Stimulated activated CD4-positive, alpha-beta T cell treated with anti-CD3 and anti-CD28 coated beads, TNF-alpha, amount 100 ng/mL, for 1 hour (primary cell): Measurements from ENCODE around the gene SND1.

Experiments used
- DNase-seq, 3 donors: peaks; one replicate each; pipeline ENCODE4 v3.0.0-alpha.2; 2020; ENCODE audit warnings: low read depth in 3 of 3, low spot score in 1 of 3

Gene SND1

DNA sequence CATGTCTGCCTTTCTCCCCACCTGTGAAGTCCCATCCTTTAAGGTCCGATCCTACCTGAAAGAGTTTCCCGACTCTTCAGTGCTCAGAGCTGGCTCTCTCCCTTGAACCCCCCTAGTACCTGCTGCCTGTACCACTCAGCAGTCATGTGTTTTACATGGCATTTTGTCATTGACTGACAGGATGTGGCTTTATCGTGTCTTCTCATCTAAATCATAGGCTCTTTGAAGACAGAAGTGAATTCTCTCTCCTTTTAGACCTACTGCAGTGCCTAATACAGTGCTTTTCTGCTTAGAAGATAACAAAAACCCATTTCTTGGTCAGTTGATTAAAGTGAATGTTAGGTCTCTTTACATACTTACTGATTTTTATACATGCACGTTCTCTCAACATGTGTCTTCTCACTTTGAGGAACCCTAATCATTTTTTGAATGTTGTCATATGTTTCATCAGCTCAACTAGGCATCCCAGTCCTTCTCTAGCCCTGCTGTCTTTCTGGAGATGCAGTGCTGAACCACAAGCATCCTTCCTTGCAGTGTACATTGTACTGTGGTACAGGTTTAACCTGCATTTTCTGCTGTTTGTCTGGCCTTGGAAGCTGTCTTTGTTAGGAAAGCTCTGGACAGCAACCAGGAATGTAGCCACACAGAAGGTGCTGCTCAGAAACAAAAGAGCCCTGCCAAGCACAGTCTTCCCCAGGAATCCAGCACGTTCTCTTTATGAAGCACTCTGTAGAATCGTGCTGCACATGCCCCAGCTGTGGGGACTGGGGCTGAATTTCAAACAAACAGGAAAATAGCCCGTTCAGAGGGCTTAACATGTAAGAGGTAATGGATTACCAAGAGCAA is 407.4 kb downstream of the SND1 start:
- DNase-seq, result no peak

DNA sequence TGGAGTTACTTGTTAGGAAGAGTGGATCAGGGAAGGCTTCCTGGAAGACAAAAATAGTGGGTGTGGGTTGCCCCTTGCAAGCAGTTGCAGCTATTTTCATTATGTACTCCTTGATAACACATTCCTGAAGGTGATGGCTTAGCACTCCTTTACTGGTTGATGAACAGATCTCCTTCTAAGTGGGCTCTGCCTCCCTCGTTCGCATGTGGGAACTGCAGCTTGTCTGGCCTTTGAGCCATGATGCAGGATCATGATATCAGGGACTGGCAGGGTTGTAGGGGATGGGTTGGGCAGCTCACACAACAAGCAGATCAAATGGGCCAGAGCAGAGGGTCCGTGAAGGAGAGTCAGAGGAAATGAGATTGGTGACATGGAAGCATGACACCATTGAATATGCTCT is 408.0 kb downstream of the SND1 start:
- DNase-seq, result no peak

DNA sequence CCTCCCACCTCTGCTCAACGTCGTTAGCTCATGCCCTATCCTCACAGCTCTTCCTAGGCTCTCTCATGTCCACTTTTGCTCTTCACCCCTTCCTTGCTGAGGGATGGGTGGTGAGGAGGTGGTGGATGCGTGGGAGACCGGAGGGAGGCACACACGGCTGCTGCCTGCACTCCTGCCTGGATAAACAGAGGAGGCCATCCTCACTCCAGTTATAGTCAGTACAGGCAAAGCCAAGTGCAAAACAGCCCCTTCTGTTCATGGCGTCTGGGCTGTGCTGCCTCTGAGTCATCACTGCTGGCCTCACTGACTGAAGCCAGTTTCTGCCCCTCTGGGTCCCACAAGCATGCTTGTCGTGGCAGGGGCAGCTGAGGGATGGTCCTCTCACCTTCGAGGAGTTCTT is 411.1 kb downstream of the SND1 start:
- no peak for DNase-seq

DNA sequence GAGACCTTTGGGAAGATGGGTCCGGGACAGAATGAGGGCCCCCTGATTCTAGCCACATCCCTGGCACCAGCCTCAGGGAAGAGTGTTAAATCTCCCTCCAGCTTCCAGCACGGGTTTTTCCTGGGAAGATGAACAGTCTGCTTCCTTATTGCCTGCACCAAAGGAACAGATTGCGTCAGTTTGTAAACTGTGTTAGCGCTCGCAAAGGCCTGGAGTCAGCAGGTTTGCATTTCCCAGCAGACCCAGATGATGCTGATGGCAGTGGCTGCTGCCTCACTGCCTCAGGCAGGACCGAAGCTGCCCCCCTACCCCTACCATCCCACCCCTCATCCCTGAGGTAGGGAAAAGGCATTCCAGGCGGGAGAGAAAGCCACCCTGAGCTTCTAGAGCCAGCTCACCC is 413.9 kb downstream of the SND1 start:
- no peak for DNase-seq

DNA sequence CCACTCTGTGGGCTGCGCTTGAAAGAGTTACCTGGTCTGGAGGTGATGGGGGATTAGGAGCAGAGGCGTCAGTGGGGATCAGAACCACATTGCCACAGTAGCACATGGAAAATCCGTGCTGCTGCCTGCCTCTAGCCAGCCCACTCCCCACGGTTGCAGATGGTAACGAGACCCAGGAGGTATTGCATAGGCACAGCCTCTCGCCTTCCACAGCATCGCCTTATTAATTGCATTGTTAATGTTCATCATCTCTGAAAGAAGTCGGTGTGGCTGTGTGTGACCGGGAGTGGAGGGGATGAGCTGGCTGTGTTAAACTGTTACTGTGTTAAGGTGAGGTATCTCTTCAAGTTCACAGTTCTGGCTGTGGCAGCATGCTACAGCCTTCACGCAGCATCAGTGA is 414.4 kb downstream of the SND1 start:
- DNase-seq, result no peak

DNA sequence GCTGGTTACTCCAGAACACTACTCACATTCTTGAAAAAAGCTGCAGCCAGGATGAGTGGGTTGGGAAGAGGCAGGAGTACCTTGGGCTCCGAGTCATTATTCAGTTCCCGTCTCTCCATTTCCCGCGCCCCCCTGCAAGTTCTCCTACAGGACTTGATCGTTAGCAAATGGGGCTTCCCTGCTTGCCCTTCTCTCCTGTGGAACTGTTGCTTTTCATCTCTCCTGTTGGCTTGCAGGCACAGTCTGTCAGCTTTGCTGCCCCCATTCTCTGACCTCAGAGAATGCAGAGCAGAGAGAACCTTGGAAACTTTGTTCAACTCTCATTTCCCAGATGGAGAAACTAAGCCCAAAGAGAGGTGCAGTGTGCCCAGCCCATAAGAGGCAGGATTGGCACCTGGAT is 414.9 kb downstream of the SND1 start:
- DNase-seq, result no peak

DNA sequence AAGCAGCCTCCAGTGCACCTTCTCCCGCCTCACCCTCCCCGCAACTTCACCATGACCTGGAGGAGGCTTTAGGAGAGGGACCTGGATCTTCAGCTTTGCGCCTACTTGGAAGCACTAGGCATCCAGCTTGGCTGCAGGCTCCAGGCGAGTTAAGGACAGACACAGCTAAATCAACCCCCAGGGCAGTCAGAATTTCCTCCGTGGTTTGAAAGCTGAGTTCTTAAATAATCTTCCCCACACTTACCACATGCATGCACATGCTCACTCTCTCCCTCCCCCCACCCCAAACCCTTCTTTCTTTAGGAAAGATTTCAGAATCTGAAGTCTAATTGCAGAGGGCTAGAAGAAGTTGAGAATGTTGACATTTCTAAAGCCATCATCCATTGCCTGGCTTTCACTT is 416.0 kb downstream of the SND1 start:
- no peak for DNase-seq

DNA sequence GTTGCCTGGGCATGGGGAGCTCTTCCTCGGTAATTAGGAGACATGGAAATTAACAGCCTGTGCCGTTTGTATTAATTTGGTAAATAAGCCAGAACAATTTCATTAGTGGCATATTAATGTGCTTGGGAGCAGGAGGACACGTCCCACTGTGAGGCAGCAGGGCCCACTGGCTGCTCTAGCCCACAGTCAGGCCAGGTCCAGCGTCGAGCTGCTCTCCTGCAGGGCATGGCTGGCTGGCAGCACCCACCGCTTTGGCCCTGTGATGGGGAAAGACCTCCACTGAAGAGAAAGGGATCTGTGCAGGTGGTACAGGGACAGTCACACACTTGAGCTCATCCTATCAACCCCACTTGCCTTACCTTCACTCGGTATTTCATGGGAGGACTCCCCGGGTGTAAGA is 416.8 kb downstream of the SND1 start:
- DNase-seq, result no peak

DNA sequence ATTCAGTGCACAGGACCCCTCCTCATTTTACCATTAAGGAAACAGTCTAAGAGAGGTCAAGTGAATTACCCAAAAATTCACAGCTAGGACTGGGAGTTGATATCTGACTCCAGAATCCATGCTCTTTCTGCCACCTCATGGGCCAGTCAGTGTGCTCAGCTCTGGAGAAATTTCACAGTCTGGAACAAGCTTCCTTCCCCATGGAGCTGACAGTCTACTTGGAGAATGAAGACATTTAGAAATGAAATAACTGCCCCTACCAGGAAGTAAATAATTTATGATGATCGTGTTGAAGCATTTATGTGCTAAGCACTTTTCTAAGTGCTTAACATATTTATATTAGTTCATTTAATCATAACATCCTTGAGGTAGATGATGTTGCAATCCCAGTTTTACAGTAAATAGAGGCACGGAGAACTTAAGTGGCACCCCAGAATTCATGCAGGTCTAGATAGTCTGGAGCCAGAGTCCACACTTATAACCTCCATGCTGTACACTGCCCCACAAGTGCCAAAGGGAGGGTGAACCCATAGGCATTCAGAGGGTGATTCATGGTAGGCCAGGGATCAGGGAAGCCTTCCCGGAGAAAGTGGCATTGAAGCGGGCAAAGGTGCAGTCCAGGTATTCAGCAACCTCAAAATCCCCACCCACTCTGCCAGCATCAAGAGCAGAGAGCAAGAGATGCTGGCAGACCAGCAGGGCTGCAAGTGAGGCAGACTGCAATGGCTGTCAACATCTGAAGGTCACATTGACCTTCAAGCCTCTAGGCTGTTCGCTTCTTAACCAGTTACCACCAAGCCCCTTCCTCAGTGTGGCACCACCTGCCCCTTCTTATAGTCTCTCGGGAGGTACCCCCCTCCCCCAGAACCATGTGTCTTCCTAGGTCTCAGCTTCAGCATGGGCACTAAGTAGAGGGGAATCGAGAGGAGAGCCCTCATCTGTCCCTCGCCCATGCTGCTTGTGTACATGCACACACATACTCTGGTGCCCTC is 417.7 kb downstream of the SND1 start:
- DNase-seq, result no peak

DNA sequence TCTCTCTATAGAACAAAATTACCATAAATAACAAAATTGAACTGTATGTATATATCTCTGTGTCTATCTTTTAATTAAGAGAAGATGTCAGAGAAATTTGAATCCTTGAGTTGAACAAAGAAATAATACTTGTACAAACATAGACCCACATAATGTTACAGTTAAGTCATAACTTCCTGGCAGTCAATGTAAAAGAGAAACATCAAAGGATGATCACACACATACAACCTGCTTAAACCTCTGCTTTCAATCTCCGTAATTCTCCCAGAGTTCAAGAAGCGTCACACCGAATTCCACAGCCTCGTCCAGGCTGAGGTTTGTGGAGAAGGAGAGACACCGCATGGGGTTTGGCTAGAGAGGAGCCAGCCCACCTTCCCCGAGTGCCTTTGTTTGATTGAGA is 419.4 kb downstream of the SND1 start:
- no peak for DNase-seq

DNA sequence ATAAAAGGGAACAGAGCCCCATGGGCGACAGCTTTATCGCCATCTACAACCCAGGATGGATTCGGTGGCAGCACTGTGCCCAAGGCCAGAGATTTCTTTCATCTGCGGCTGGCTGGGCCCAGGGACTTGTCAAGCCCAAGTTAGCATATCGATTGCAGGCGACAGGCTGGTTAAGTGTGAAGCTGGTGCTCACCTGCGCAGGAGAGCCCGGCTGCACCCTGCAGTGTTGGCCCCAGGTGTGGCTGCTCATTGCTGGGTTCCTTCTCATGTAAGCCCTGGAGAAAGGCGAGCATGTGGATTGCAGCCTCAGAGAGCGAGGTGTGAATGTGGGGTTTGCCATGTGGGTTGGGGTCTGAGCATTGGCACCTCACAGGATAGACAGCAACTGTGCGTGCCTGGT is 419.8 kb downstream of the SND1 start:
- no peak for DNase-seq

DNA sequence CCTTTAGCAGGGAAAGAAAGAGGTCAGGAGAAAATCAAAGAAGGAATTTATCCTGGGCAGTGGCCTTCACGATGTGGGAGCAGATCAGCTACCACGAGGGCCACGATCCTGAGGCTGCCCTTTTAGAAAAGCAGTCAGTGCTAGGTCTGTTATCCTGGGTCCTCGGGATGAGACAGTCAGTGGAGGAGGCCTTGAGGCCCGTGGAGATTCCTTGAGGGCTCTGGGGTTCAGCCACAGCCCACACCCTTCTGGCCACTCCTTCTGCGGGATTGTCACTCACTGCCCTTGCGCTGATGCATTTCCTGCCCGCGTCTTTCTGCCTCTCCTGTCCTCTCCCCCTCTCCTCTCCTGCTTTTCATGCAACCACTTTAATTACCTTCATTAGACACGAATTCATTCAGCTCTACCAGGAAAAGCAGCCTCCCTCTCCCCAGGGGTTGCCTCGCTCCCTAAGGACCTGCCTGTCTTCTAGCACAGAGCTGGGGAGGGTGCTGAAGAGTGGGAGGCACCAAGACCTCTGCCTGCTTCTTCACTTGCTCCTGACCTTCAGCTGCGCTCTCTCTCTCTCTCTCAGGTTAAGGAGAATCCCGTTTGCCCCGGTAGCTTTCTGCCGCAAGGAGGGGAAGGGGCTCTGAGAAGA is 421.8 kb downstream of the SND1 start:
- DNase-seq, result no peak

DNA sequence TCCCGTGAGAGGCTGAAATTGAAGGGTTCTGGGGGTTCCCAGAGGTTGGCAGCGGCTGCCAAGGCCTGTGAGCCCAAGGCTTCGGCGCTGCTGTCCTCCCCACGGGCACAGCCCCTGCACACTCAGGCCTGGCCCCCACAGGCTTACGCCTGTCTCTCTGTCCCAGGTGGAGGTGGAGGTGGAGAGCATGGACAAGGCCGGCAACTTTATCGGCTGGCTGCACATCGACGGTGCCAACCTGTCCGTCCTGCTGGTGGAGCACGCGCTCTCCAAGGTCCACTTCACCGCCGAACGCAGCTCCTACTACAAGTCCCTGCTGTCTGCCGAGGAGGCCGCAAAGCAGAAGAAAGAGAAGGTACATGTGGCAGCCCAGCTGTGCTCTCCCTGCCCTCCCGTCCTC is 422.3 kb downstream of the SND1 start:
- DNase-seq, result no peak

DNA sequence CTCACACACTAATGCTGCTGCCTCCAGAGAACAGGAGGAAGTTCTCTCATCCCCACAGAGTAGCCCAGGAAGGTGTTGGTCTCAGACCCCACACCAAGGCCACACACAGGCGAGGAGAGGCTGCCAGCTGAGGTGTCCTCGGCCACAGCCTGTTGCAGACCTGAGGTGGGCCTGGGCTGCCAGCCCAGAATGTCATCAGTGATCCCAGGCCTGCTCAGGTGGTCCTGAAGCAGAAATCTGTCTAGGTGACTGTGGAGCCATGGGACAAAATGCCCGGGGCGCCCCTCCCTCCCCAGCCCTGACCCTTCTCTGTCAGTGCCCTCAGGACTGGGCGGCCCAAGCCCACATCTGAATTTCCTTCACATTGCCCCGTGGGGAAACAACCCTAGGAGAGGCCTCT is 422.7 kb downstream of the SND1 start:
- no peak for DNase-seq

DNA sequence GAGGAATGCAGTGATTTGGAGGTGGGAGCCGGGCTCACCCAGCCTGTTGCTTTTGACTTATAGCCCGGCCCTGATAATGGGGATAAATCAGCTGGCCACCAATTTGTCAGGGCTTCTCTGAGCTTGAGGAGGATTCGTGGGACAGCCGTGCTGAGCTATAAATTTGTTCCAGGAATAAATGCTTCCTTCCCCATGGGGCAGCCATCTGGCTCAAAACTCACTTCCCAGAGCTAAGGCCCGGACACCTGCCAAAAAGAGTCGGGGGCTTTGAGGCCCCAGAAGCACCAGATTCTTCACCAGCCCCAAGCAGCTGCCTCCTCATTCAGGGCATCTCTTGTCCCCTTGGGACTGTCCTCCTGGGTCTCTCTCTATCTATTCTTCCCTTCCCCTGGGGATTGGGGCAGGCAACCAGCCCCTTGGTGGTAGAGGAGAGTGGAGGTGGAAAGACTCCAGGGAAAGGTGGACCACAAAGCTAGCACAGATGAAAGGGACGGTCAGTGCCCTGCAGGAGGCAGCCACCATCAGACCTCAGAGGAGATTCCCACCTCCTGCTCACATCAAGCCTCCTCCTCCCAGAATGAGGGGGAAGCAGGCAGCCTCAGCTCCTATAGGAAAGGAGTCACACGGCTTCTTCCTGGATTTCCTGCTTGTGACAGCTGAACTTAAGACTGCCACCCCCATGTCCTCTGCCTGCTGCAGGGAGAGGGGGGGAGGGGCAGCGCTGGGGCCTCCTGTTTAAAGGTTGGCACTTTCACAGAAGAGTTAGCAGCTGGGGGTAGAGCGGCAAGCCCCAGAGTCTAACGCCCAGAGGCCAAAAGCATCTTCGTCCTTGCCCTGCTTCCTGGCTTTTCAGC is 423.5 kb downstream of the SND1 start:
- no peak for DNase-seq

DNA sequence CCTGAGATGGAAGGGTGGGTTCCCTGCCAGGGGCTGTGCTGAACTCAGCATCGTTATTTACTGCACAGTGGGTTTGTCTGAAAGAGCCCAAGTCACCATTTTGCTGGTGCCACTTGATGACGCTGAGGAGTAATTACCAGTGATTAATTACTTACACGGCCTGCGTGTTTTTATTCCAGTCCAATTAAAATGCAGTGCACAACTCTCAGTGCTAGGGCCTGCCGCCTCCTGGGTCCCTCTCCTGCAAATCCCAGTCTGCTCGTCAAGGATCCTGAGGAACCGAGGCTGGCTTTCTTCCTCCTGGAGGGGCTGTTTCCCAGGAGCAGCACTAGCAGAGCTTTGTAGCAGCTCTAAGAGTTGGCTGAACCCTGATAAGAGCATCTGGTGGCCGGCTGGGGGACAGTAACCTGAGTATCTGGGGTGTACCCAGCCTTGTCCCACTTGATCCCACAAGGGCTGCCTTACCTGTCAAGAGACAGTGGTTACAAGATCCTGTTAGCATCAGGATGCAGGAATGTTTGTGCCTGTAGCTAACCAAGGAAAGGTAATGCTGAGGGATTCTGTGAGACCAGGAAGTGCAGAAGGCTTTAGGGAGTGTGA is 424.3 kb downstream of the SND1 start:
- DNase-seq, result no peak

DNA sequence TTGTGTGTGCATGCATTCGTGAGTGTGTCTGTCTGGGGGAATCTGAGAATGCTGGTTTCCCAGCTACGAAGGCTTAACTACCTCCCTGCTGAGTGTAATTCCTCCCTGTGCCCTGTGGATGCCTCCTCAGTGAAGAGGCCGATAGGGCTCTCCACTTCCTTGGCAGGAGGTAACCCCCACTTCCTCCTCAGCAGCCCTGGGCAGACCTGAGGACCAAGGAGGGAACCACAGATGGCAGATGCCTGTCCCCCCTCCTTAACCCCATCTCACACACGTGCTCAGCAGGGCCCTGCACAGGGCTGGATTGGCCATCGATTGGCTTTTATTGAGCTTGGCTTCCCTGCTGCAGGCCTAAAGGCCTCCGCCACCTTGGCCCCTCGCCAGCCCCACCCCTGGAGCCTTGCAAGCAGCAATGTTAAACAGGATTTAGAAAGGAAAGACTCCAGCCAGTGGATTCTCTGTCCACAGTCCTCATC is 424.8 kb downstream of the SND1 start:
- DNase-seq, result no peak

DNA sequence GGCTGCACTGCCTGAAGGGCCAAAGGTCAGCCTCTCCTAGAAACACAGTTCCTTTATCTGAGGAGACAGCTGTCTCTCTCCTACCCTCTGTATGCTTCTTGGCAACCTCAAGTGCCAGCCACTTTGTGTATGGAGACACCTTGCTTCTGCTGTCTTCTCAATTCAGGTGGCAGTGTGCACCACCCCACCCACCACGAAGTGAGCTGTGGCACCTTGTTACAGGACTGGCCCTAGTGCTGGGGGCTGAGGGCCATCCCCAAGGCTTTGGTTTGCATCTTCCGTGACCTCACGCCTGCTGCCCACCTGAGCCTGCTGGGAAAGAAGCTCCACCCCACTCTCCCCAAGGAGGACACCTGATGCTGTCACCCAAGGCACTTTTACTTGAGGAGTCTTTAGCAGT is 426.3 kb downstream of the SND1 start:
- no peak for DNase-seq

DNA sequence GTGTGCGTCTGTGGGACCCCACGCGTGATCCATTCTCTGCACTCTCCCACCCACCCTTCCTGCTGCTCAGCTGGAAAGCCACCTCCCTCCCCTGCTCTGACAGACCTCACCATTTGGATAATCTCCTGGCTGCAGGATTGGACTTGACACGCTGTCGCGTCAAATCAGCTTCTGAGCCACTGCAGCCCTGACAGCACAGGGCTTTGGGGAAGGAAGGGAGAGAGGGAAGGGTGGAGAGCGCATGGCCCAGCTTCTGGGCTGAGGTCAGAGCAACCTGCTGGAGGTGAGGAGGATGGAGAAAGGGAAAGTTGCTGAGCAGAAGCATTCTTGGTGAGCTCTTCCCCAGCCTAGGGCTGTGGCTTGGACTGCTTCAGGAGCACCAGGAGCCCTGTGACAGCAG is 428.2 kb downstream of the SND1 start:
- no peak for DNase-seq

DNA sequence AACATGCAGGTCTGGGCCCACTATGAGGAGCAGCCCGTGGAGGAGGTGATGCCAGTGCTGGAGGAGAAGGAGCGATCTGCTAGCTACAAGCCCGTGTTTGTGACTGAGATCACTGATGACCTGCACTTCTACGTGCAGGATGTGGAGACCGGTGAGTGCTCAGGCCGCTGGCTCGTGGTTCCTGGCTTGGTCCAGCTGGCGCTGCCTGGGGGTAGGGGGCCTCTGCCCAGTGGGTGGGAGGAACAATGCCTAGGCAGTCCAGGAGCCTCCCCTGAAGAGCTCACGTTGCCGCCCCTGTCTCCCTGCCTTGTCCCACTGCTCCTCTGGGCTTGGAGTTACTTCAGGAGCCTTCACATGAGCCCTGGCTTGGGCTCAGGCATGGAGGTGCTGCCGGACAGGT is 429.4 kb downstream of the SND1 start:
- DNase-seq, result no peak
